Measurements from ENCODE around the gene VAV1. TPM values are rescaled to one million over a fixed set of nuclear protein-coding genes. Genes with fewer than 3 reads are reported as not detected.

The VAV1 gene
- total RNA-seq, 1 experiment from 2014 or later: 46.0 TPM

GRCh38 chr19:6730153-6730804 is 42.2 kb upstream of the VAV1 start:
- peaks cover 9% of the 10 kb centered on the region for H3K4me1 ChIP-seq (ENCODE audit: low read length)
- H3K36me3 ChIP-seq (ENCODE audit: insufficient read depth, low read length): no peaks in the 10 kb centered on the region
- 0 out of 2 replicates have a peak, but pooled peaks cover under 1% of the 10 kb centered on the region for H3K79me2 ChIP-seq (ENCODE audit: low read length)
- H3K9me3 ChIP-seq (ENCODE audit: low read length): no peaks in the 10 kb centered on the region
- H3K27me3 ChIP-seq (ENCODE audit: low read length): no peaks in the 10 kb centered on the region
- H4K20me1 ChIP-seq (ENCODE audit: insufficient read depth, low read depth, low read length): 0 out of 2 replicates have a peak, but pooled peaks cover 3% of the 10 kb centered on the region
- H3K27ac ChIP-seq (ENCODE audit: low read length): no peak overlapping the region
- H3K4me2 ChIP-seq (ENCODE audit: low read depth, low read length, poor library complexity, severe bottlenecking): no peak overlapping the region
- H3K9ac ChIP-seq (ENCODE audit: low read length): no peak overlapping the region
- H2AFZ ChIP-seq (ENCODE audit: low read length): no peak overlapping the region
- no peaks in the 10 kb centered on the region for H3K9me2 ChIP-seq (replicated peaks; ENCODE audit: insufficient read depth, low read length)
- peak; percentile 86 for DNase-seq
- H3K4me3 ChIP-seq (ENCODE audit: low read length): no peak overlapping the region

GRCh38 chr19:6730941-6731670 is 41.4 kb upstream of the VAV1 start:
- no peak overlapping the region for H3K9ac ChIP-seq (ENCODE audit: low read length)
- H3K9me2 ChIP-seq (replicated peaks; ENCODE audit: insufficient read depth, low read length): no peaks in the 10 kb centered on the region
- no peaks in the 10 kb centered on the region for H3K9me3 ChIP-seq (ENCODE audit: low read length)

GRCh38 chr19:6731822-6732221 is 40.7 kb upstream of the VAV1 start:
- Histone ChIP-seq H3K4me1 (ENCODE audit: low read length) (peaks cover 18% of the 10 kb centered on the region), H3K9me3 (ENCODE audit: low read length) (no peaks in the 10 kb centered on the region), H3K4me2 (ENCODE audit: low read depth, low read length, poor library complexity, severe bottlenecking) (no peak overlapping the region), H3K9me2 (replicated peaks; ENCODE audit: insufficient read depth, low read length) (no peaks in the 10 kb centered on the region), H4K20me1 (ENCODE audit: insufficient read depth, low read depth, low read length) (0 out of 2 replicates have a peak, but pooled peaks cover 3% of the 10 kb centered on the region), H3K27ac (ENCODE audit: low read length) (no peak overlapping the region), H3K4me3 (ENCODE audit: low read length) (no peak overlapping the region), H3K36me3 (ENCODE audit: insufficient read depth, low read length) (no peaks in the 10 kb centered on the region), H3K27me3 (ENCODE audit: low read length) (no peaks in the 10 kb centered on the region), H3K9ac (ENCODE audit: low read length) (no peak overlapping the region), H3K79me2 (ENCODE audit: low read length) (0 out of 2 replicates have a peak, but pooled peaks cover 3% of the 10 kb centered on the region), H2AFZ (ENCODE audit: low read length) (no peak overlapping the region)
- DNase-seq: no peak

More at GRCh38 chr19:6730941-6731670, 41.4 kb upstream of the VAV1 start:
- Histone ChIP-seq H3K79me2 (ENCODE audit: low read length) (0 out of 2 replicates have a peak, but pooled peaks cover 3% of the 10 kb centered on the region), H3K27me3 (ENCODE audit: low read length) (no peaks in the 10 kb centered on the region), H3K4me3 (ENCODE audit: low read length) (no peak overlapping the region), H4K20me1 (ENCODE audit: insufficient read depth, low read depth, low read length) (0 out of 2 replicates have a peak, but pooled peaks cover 3% of the 10 kb centered on the region), H3K27ac (ENCODE audit: low read length) (no peak overlapping the region), H3K4me2 (ENCODE audit: low read depth, low read length, poor library complexity, severe bottlenecking) (no peak overlapping the region), H3K4me1 (ENCODE audit: low read length) (peaks cover 18% of the 10 kb centered on the region), H3K36me3 (ENCODE audit: insufficient read depth, low read length) (no peaks in the 10 kb centered on the region), H2AFZ (ENCODE audit: low read length) (no peak overlapping the region)
- no peak for DNase-seq

DNA sequence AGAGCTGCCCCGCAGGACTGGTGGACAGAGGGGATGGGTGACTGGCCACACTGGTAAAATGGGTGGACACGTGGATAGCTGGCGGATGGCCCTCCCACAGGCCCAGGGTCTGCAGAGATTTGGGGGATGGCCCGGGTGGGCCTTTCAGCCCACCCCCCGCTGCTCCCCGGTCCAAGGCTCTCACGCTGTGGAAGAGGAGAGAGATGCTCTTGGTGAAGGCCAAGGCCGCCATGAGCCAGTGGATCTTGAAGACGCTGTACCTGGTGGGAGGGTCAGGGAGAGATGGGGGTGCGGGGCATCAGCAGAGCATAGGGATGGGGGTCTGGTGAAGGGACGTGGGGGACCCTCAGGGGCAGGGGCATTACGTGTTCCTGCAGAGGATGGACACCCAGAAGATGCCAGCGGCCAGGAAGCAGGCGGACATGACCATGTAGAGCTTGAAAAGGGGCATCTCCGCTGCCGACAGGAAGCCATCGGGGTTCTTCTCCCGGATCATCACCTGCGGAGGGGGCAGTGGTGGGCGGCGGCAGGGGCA is 39.6 kb upstream of the VAV1 start:
- H3K27me3 ChIP-seq (ENCODE audit: low read length): no peaks in the 10 kb centered on the region
- H3K4me3 ChIP-seq (ENCODE audit: low read length): no peak overlapping the region
- H3K27ac ChIP-seq (ENCODE audit: low read length): no peak overlapping the region
- 0 out of 2 replicates have a peak, but pooled peaks cover 3% of the 10 kb centered on the region for H3K79me2 ChIP-seq (ENCODE audit: low read length)
- H3K9me2 ChIP-seq (replicated peaks; ENCODE audit: insufficient read depth, low read length): no peaks in the 10 kb centered on the region
- H3K9me3 ChIP-seq (ENCODE audit: low read length): no peaks in the 10 kb centered on the region
- no peaks in the 10 kb centered on the region for H3K36me3 ChIP-seq (ENCODE audit: insufficient read depth, low read length)
- 0 out of 2 replicates have a peak, but pooled peaks cover 3% of the 10 kb centered on the region for H4K20me1 ChIP-seq (ENCODE audit: insufficient read depth, low read depth, low read length)
- H3K4me2 ChIP-seq (ENCODE audit: low read depth, low read length, poor library complexity, severe bottlenecking): no peak overlapping the region
- H3K4me1 ChIP-seq (ENCODE audit: low read length): peaks cover 20% of the 10 kb centered on the region
- H3K9ac ChIP-seq (ENCODE audit: low read length): no peak overlapping the region
- no peak overlapping the region for H2AFZ ChIP-seq (ENCODE audit: low read length)
- no peak for DNase-seq

- H3K4me1 ChIP-seq (ENCODE audit: low read length): peaks cover 21% of the 10 kb centered on the region
- H3K9ac ChIP-seq (ENCODE audit: low read length): no peak overlapping the region
- H4K20me1 ChIP-seq (ENCODE audit: insufficient read depth, low read depth, low read length): 0 out of 2 replicates have a peak, but pooled peaks cover 3% of the 10 kb centered on the region
- H3K79me2 ChIP-seq (ENCODE audit: low read length): 0 out of 2 replicates have a peak, but pooled peaks cover 3% of the 10 kb centered on the region
- H3K36me3 ChIP-seq (ENCODE audit: insufficient read depth, low read length): no peaks in the 10 kb centered on the region
- no peak overlapping the region for H2AFZ ChIP-seq (ENCODE audit: low read length)
- no peaks in the 10 kb centered on the region for H3K27me3 ChIP-seq (ENCODE audit: low read length)
- no peaks in the 10 kb centered on the region for H3K9me2 ChIP-seq (replicated peaks; ENCODE audit: insufficient read depth, low read length)
- H3K4me2 ChIP-seq (ENCODE audit: low read depth, low read length, poor library complexity, severe bottlenecking): no peak overlapping the region
- no peaks in the 10 kb centered on the region for H3K9me3 ChIP-seq (ENCODE audit: low read length)
- H3K4me3 ChIP-seq (ENCODE audit: low read length): no peak overlapping the region
- H3K27ac ChIP-seq (ENCODE audit: low read length): no peak overlapping the region
- peak; percentile 59 for DNase-seq
Measured at GRCh38 chr19:6733338-6734095, 39.0 kb upstream of the VAV1 start.

- peaks cover 25% of the 10 kb centered on the region for H3K4me1 ChIP-seq (ENCODE audit: low read length)
- no peak overlapping the region for H3K4me2 ChIP-seq (ENCODE audit: low read depth, low read length, poor library complexity, severe bottlenecking)
- no peaks in the 10 kb centered on the region for H3K36me3 ChIP-seq (ENCODE audit: insufficient read depth, low read length)
- 0 out of 2 replicates have a peak, but pooled peaks cover 3% of the 10 kb centered on the region for H3K79me2 ChIP-seq (ENCODE audit: low read length)
- H2AFZ ChIP-seq (ENCODE audit: low read length): no peak overlapping the region
- no peaks in the 10 kb centered on the region for H3K27me3 ChIP-seq (ENCODE audit: low read length)
- no peak for DNase-seq
- H3K9me2 ChIP-seq (replicated peaks; ENCODE audit: insufficient read depth, low read length): no peaks in the 10 kb centered on the region
- H3K4me3 ChIP-seq (ENCODE audit: low read length): no peak overlapping the region
- H4K20me1 ChIP-seq (ENCODE audit: insufficient read depth, low read depth, low read length): 0 out of 2 replicates have a peak, but pooled peaks cover 3% of the 10 kb centered on the region
- no peak overlapping the region for H3K9ac ChIP-seq (ENCODE audit: low read length)
- H3K9me3 ChIP-seq (ENCODE audit: low read length): no peaks in the 10 kb centered on the region
- no peak overlapping the region for H3K27ac ChIP-seq (ENCODE audit: low read length)
Measured at GRCh38 chr19:6734096-6734696, 38.3 kb upstream of the VAV1 start.

- Histone ChIP-seq H3K9me2 (replicated peaks; ENCODE audit: insufficient read depth, low read length) (no peaks in the 10 kb centered on the region), H3K4me1 (ENCODE audit: low read length) (peaks cover 33% of the 10 kb centered on the region), H3K79me2 (ENCODE audit: low read length) (0 out of 2 replicates have a peak, but pooled peaks cover 3% of the 10 kb centered on the region), H3K27ac (ENCODE audit: low read length) (peak overlapping the region; percentile 75; the same call in 1 of the 2 replicates), H2AFZ (ENCODE audit: low read length) (peak overlapping the region; percentile 63; the same call in 1 of the 2 replicates), H3K36me3 (ENCODE audit: insufficient read depth, low read length) (no peaks in the 10 kb centered on the region), H3K4me3 (ENCODE audit: low read length) (peak overlapping the region; percentile 74), H3K4me2 (ENCODE audit: low read depth, low read length, poor library complexity, severe bottlenecking) (peak overlapping the region; percentile 83), H3K9ac (ENCODE audit: low read length) (peak overlapping the region; percentile 93), H3K9me3 (ENCODE audit: low read length) (no peaks in the 10 kb centered on the region), H4K20me1 (ENCODE audit: insufficient read depth, low read depth, low read length) (no peaks in the 10 kb centered on the region), H3K27me3 (ENCODE audit: low read length) (no peaks in the 10 kb centered on the region)
- DNase-seq: no peak
Measured at GRCh38 chr19:6735181-6735911, 37.2 kb upstream of the VAV1 start.
